ENCODE results near the gene NDE1.

NDE1 gene

GRCh38 chr16:15610369-15610871, 39.6 kb upstream of the NDE1 start:
- H3K4me3 ChIP-seq (ENCODE audit: low read length), result no peak overlapping the region
- no peak for TF ChIP-seq ZNF274 (IDR thresholded peaks at IDR 0.05; ENCODE audit: low read depth, low read length)

DNA sequence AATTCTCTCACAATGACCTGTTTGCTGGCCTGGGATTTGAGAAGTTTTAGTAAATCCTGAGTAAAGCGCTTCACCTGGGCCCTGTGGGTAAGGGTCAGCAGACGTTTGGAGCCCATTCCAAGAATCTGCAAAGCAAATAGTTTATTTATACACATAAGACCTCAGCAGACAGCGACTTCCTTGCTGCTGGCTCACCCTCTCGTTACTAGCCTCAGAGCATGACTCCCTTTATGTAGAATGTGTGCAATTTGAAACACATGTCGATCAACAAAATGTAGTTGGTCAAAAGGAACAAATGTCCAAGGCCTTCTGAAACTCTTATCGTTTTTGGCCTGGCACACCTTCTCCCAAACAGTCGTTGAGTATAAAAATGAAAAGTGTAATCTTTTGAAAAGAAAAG, 38.4 kb upstream of the NDE1 start:
- no peak for TF ChIP-seq ZNF274 (IDR thresholded peaks at IDR 0.05; ENCODE audit: low read depth, low read length)
- no peak overlapping the region for H3K4me3 ChIP-seq (ENCODE audit: low read length)

GRCh38 chr16:15613676-15614075, 36.4 kb upstream of the NDE1 start:
- H3K4me3 ChIP-seq (ENCODE audit: low read length), result no peak overlapping the region
- TF ChIP-seq ZNF274 (IDR thresholded peaks at IDR 0.05; ENCODE audit: low read depth, low read length), result no peak

GRCh38 chr16:15616012-15616411, 34.0 kb upstream of the NDE1 start:
- no peak overlapping the region for H3K4me3 ChIP-seq (ENCODE audit: low read length)

DNA sequence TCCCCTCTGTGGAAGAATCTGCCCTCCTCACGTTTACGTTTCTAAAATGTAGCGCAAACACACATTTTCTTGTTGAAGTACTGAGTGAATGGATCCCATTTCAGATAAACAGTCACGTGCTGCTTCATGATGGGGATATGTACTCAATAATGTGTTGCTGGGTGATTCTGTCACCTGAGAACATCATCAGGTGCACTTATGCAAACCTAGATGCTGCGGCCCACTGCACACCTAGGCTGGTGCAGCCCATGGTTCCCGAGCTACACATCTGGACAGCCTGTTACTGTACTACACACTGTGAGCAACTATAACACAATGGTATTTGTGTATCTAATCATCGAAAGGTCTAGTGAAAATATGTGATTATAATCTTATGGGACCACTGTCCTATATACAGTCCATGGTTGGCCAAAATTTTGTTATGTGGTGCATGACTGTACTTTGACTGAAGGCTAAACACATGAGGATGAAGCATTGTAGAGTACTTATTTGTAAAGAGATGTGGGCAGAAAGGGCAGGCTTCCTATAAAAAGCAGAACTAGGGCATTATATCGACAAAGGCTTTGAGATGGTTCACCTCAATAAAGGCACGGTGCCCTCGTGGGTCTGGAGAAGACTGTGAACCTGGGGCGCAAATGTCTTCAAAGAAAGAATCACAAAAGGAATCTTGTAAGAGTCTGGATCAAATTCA, 33.4 kb upstream of the NDE1 start:
- no peak for TF ChIP-seq ZNF274 (IDR thresholded peaks at IDR 0.05; ENCODE audit: low read depth, low read length)
- H3K4me3 ChIP-seq (ENCODE audit: low read length), result no peak overlapping the region

More at GRCh38 chr16:15616012-15616411, 34.0 kb upstream of the NDE1 start:
- TF ChIP-seq ZNF274 (IDR thresholded peaks at IDR 0.05; ENCODE audit: low read depth, low read length), result no peak

GRCh38 chr16:15617901-15618300, 32.1 kb upstream of the NDE1 start:
- H3K4me3 ChIP-seq (ENCODE audit: low read length), result no peak overlapping the region
- no peak for TF ChIP-seq ZNF274 (IDR thresholded peaks at IDR 0.05; ENCODE audit: low read depth, low read length)

GRCh38 chr16:15618392-15618791, 31.7 kb upstream of the NDE1 start:
- TF ChIP-seq ZNF274 (IDR thresholded peaks at IDR 0.05; ENCODE audit: low read depth, low read length), result no peak
- H3K4me3 ChIP-seq (ENCODE audit: low read length), result no peak overlapping the region

DNA sequence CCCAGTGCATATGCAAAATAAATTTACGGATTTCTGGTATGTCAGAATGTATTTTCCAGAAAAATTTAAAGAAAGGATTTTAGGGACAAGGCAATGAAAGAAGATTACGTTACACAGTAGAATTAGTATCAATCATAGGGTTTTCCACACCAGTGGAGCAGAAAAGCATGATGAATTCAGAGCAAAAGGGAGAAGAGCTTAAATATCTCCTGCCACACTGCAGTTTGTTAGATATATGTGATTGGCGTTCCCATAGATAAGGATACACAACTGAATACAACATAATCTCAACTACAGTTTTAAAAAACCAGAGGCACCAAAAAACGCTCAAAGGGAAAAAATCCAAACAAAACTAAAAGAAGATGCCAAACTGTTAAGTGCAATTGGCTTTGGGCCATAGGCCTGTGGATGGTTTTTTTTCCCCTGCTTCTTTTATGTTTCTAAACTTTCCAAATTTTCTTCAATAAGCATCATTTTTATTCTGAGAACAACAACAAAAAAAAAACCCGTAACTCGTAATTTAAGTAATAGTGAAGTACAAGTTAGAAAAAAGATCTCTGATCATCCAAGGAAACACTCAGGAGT, 29.3 kb upstream of the NDE1 start:
- H3K4me3 ChIP-seq (ENCODE audit: low read length), result no peak overlapping the region
- TF ChIP-seq ZNF274 (IDR thresholded peaks at IDR 0.05; ENCODE audit: low read depth, low read length), result no peak

GRCh38 chr16:15621456-15621855, 28.6 kb upstream of the NDE1 start:
- TF ChIP-seq ZNF274 (IDR thresholded peaks at IDR 0.05; ENCODE audit: low read depth, low read length), result no peak
- H3K4me3 ChIP-seq (ENCODE audit: low read length), result no peak overlapping the region

DNA sequence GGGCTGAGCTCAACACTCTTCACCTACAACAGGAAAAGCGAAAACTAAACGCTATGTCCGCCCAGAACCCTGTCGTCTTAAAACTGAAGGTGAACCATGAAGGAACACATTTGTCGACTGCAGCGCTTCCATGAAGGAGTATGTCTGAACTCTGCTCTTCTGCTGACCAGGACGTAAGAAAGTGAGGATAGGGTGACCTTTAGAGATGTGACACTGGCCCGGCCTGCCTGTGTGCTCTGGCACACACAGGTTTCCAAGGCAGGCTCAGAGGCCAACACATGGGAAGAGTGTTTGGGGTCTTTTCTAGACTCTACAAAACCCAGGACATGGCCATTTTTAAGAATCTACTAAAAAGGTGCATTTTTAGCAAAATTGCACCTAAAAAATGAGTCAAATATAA, 28.2 kb upstream of the NDE1 start:
- no peak for TF ChIP-seq ZNF274 (IDR thresholded peaks at IDR 0.05; ENCODE audit: low read depth, low read length)
- H3K4me3 ChIP-seq (ENCODE audit: low read length), result no peak overlapping the region

- no peak overlapping the region for H3K4me3 ChIP-seq (ENCODE audit: low read length)
- no peak for TF ChIP-seq ZNF274 (IDR thresholded peaks at IDR 0.05; ENCODE audit: low read depth, low read length)
Observed at GRCh38 chr16:15631730-15632409, 18.2 kb upstream of the NDE1 start.

DNA sequence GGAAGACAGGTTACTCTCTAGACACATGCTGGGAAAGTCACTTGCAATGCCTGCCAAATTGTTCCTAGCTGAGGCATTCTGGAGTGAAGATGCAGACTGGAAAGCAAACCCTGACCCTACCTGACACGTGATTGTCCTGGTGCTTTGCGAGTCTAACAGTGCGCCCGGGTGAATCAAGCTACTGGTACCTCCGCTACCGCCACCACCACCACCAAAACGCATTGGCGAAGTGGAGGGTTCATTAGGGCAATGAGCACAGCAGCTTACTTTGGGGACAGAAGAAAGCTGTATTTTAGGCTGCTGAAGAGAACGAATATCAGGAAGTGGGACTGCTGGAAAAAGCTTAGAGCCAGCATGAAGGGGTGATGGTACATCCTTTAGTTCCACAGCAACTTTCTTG, 14.1 kb upstream of the NDE1 start:
- TF ChIP-seq ZNF274 (IDR thresholded peaks at IDR 0.05; ENCODE audit: low read depth, low read length), result no peak
- no peak overlapping the region for H3K4me3 ChIP-seq (ENCODE audit: low read length)

- no peak for TF ChIP-seq ZNF274 (IDR thresholded peaks at IDR 0.05; ENCODE audit: low read depth, low read length)
- no peak overlapping the region for H3K4me3 ChIP-seq (ENCODE audit: low read length)
Observed at GRCh38 chr16:15636392-15636873, 13.6 kb upstream of the NDE1 start.

DNA sequence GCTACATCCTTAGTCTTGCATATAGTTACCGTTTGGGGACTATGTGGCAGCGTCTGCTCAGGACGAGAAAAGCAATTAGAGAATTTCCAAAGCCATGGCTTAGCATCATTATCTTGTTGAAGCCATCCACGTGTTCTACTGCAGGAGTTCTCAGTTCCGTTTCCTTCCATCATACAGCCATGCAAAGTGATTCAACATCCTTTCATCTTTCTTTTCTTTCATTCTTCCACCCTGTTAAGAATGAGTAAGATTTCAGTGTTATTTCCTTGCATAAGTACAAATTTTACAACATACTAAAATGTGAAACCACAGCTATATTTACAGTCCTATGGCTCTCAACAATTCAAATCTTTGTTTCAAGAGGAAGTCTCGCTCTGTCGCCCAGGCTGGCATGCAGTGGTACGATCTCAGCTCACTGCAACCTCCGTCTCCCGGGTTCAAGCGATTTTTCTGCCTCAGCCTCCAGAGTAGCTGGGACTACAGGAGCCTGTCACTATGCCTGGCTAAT, 10.9 kb upstream of the NDE1 start:
- H3K4me3 ChIP-seq (ENCODE audit: low read length), result peak overlapping the region; percentile 48; the same call in 1 of the 2 replicates
- no peak for TF ChIP-seq ZNF274 (IDR thresholded peaks at IDR 0.05; ENCODE audit: low read depth, low read length)

Measured in GM08714 (cell line).